Stimulated activated CD8-positive, alpha-beta memory T cell treated with anti-CD3 and anti-CD28 coated beads, Interleukin-4, amount 100 ng/mL, for 1 hour (primary cell): ENCODE data around the gene HRH4.

ENCODE experiments used
- DNase-seq, 2 donors: peaks; one replicate each; pipeline ENCODE4 v3.0.0-alpha.2; 2020; ENCODE audit warnings: low read depth in 2 of 2, low spot score in 1 of 2

Gene HRH4

DNA sequence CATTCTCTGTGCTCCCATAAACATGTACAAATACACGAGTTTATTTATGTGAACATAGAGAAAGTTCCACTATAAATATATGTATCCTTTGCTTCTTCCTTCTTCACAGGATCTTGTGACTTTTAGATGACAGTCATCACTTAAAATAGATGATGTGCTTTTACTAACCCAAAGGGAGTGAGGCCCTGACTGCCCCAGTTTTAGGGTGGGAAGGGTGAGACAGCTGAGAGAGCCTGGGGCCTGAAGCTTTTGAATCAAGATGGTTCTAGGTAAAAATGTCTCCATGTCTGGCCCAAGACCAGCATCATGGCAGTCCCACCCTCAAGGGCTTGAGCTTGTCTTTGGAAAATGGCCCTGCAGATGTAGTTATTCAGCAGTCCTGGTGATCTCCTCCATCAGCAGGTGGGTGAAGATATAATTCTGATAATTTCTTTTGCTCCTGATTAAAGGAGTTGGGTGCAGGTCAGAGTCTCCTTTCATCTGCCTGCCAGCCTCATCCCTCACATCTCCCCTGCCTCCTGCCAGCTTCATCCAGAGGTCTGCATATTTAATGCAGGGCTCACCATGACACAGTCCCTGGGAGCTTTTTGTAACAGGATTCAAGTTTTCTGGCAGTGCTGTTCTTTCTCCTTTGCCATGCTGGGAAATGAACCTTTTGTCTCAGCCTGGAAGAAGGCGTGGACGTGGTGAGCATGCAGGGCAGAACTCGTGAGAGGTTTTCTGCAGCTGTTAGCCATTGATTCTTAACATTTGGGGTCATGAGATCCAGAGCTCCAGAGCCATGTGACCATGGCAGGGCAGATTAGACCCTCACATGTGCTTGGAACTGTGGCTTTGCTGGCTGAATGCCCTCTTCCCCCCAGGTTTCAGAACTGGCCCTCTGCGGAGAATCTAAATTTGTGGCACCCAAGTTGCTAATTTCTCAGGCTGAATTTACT, 2.7 kb downstream of the HRH4 start:
- DNase-seq: no peak

DNA sequence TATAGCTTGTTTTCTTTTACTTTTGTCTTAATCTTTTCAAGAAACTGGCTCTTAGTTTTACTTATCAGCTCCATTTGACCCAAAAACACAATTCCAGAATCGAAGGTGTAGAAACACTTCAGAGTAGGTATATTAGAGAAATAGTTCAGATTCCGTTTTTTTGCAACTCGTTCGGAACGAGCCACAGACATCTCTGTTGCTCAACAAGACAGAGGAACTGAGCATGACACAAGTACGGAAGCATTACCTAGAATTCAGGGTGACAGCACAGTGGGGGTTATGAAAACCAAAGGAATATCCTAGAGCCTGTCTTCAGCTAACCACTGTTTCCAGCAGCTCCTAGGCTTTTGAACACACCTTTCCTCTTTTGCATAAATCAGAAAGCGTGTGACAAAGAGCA, 5.0 kb downstream of the HRH4 start:
- DNase-seq: no peak

DNA sequence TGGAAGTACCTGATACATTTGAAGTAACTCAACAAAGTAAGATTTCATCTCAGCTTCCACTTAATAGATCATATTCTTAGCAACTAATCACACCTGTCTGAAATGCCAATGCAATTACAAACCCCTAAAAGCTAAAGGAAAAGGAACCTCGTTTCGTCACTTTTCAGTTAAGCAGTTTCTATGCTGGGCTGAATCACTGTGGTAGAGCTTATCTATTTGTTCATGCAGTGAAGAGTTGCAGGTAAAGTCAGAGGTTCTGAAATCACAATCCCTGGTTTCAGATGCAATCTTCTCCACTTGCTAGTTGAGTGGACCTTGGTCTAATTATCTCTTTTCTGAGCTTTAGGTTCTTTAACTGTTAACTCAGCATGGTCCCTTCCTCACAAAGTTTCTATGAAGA, 6.3 kb downstream of the HRH4 start:
- no peak for DNase-seq

DNA sequence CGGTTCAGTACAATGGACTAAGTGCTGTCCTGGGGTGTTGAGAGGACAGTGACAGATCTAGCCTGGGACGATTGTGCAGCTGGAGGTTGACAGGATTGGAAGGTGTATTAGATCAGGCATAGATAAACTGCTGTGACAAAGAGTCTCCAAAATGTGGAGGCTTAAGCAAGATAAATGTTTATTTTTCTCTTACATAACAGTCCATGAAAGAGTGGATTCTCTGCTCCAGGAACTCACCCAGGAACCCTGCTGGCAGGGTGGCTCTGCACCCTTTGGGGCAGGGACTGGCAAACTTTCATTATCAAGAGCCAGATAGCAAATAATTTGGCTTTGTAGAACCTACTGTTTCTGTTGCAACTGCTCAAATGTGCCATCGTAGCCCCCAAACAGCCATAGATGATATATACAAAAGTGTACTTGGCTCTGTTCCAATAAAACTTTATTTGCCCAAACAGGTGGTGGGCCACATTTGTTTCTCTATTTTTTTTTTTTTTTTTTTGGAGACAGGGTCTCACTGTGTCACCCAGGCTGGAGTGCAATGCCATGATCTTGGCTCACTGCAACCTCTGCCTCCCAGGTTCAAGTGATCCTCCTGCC, 9.7 kb downstream of the HRH4 start:
- DNase-seq: no peak

DNA sequence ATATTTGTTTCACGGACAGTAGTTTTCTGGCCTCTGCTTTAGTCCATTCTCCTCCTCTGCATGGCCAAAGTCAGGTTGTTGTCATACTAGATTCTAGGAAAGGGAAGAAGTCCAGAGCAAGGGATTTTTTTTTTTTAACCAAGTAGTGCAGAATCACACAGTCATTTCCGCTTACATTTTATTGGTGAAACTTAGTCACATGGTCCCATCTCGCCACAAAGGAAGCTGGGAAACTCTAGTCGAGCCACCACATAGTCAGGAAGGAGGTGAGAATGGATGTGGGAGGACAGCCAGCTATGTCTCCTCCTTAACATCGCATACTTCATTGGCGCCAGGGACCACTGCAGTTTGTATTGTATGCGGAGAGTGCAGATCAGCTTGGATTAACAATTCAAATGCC, 10.4 kb downstream of the HRH4 start:
- no peak for DNase-seq

DNA sequence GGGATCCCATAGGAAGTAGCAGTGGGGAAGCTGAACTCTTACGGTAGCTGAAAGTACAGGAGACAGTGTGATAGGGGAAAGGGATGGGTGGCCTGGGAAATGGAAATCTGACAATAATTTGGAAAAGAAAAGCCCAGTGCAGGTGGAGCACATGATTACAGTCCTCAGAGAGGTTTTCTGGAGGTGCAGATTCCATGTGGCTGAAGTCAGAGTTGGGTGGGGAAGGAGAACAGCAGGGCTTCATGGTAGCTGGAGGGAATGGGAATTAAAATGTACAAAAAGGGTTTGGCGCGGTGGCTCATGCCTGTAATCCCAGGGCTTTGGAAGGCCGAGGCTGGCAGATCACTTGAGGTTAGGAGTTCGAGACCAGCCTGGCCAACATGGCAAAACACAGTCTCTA, 12.2 kb downstream of the HRH4 start:
- no peak for DNase-seq

DNA sequence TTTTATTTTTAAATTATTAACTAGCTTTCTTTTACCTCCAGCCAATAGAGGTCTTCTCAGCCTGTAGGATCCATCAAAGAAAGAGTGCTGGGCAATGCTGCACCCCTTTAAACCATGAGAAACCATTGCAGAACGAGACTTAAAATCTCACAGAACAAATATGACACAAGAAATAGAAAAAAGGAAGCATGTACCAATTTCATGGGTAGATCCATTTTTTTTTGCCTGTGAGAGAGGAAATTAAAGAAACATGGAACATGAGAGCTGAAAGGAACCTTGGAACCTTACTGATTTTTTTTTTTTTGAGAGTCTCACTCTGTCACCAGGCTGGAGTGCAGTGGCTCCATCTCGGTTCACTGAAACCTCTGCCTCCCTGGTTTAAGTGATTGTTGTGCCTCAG, 14.0 kb downstream of the HRH4 start:
- no peak for DNase-seq

DNA sequence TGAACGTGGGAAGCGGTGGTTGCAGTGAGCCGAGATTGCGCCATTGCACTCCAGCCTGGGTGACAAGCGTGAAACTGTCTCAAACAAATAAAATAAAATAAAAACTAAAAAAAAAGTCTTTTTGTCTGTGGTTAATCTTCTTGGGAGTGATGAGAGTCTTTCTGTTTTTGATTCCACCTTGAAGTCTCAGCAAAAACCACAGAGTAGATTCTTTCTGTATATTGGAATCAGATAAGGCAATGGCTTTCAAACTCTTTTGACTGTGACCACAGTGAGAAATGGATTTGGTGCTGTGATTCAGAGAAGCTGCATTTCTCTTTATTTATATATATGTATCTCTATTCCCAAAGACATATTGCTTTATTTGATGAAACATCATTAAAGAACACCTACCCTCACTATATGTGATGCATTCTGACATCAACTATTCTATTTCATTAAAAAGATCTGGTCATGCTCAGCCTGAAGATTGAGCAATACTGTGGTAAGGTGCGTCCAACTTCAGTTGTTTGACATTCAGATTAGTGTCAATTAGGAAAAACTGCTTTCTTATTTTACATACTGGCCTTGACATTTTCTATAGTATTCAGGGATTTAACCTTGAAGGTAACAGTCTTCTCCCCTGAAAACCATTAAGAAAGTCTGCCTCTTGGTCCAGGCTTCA, 15.6 kb downstream of the HRH4 start:
- DNase-seq: no peak

DNA sequence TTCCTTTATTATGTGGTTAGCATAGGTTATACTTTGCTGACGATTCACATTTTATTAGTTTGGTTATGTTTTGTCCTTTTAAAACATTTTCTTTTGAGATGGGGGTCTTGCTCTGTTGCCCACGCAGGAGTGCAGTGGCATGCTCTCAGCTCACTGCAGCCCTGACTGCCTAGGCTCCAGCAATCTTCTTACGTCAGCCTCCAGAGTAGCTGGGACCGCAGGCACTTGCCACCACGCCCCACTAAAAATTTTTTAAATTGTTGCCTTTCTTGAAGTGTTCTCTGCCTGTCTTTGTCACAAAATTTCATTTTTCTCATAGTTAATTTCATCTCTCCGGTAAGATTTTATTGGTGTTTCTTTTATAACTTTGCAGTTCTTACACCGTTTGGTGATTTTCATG, 18.9 kb downstream of the HRH4 start:
- DNase-seq: no peak

DNA sequence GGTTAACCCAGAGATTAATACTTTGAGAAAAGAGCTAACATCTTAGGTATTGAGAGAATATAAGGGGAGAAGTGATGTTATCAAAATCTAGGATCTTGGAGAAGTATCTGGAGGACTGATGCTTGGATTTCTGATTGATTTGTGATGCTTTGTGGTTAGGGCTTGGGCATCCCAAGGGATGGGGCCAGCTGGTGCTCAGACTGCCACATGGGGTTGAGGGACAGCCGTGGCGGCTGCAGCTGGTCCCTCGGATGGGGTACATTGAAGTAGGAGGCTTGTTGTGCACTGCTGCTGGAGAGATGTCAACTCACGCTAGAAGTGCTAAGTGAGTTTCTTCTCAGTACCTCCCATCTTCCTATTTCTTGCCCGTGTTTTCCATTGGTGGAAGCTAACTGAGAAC, 22.4 kb downstream of the HRH4 start:
- no peak for DNase-seq

DNA sequence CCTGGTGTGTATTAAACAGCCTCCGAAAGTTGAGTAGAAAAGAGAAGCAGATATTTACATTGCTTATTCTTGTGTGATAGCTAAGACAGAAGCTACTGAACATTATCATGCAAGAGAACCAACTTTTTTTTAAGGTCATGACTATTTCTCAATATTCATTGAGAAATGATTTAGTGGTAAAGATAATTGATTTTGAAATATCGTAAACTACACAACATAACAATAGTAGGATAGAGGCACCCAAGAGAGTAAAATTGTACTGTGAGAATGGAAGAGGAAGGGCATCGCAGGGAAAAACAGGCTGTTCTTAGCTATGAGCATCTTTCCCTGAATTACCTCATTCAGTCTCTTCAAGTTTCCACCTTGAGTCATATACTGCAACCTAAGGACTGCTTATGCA, 25.2 kb downstream of the HRH4 start:
- no peak for DNase-seq

DNA sequence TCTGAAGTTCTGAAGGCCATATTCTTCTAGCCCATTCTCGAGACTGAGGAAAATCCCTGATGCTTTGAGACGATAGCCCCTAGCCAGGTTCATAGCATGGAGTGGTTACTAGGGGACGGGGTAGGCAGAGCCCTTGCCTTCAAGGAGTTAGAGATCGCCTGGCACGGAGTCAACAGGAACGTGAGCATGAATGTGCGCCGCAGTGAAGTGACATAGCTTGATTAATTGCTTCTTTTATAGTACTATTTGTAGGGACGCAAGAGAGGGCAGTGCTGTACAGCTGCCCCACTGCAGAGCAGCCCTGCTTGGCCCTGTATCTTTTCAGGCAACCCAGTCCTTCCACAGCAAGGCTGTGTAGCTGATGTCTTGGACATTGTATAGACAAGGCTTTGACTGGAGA, 26.2 kb downstream of the HRH4 start:
- no peak for DNase-seq

DNA sequence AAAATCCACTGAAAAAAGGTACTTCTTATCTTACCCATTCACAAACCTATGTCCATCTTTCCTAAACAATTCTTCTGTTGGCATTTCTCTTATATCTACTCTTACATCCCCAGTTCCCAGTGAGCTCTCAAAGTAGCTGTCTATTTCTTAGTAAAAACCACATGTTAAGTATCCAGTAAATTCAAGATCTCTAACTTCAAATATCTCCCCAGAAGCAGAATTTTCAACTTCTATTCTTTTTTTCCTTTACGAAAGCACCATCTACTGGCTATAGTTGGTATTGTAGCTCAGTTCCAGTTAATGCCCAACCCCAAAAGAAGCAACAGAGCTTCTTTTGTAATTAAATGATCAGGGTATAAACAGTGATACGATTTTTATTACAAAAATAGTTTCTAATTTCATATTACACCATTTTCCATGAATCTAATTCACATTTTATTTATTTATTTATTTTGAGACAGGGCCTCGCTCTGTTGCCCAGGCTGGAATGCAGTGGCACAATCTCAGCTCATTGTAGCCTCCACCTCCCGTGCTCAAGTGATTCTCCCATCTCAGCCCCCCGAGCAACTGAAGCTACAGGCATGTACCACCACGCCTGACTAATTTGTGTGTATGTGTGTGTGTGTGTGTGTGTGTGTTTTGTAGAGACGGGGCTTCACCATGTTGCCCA, 28.5 kb downstream of the HRH4 start:
- no peak for DNase-seq

DNA sequence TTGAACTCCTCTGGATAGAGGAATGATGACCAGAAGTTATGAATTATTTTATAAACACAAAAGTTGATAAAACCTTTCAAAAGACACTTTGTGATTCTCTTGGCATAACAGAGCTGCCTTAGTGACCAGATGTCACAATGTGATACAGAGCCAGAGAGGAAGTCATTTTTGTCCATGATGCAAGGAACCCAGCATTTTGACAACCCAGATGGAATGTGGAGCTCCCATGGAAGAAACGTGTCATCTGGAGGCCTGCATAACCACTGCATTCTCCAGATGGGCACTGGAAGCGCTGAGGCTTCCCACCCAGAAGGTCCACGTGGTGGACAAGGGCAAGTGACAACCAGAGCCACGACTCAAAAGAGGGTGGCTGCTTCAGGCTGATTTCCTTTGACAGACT, 30.1 kb downstream of the HRH4 start:
- no peak for DNase-seq

DNA sequence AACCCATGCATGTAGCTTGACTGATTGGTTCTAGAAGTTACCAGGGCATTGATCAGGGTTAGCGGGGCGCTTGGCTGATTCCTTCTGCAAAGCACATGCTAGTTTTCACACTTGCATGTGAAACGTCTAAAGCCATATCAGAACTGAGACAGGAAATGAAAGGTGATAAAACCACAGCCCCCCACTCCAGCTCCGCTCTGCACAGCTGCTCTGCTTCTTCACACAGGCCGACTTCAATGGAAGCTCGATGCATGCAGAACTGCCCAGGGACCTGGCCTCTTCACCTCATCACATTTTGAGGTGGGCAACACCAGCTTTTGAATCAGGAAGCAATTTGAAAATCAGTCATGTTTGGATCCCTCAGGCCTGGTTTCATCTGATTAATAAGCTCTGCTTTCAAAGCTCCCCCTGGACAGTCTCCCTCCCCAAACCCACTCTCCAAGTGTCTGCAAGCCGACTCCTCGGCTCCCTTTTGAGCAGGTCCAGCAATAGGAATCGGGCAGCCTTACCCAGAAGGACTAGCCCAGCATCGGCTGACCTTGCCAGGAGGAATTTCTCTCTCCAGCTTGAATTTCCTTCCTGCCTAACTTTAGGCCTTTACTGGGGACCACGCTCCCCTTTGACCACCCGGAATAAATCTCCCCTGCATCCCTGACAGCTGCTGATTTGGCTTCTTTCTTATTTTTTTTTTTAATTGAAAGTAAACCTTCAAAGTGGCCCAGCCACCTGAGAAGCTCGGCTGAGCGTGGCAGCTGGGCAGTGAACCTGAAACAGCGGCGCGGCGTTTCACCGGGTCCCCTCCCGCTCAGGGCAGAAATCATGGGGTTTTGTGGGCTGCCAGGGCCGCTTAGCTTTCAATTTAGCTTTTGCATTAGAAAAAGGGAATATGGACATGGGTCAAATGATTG, 31.7 kb downstream of the HRH4 start:
- no peak for DNase-seq

DNA sequence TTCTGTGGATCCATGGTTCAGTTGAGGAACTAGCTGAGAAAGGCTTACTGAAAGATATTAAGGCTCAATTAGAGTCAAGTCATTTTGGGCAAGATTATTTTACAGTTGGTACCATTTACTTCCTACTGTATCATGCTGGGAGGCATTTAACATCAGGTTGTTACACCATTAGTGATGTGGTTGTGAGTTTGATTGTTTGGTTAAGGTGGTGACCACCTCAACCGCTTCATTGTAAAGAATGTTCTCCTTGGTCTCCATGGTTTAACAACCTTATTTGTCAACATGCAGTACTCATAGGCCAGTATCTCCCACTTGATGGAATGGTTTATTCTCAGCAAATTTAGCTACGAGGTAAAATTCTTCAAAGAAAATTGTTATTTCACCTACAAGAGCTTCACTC, 34.1 kb downstream of the HRH4 start:
- DNase-seq: no peak

DNA sequence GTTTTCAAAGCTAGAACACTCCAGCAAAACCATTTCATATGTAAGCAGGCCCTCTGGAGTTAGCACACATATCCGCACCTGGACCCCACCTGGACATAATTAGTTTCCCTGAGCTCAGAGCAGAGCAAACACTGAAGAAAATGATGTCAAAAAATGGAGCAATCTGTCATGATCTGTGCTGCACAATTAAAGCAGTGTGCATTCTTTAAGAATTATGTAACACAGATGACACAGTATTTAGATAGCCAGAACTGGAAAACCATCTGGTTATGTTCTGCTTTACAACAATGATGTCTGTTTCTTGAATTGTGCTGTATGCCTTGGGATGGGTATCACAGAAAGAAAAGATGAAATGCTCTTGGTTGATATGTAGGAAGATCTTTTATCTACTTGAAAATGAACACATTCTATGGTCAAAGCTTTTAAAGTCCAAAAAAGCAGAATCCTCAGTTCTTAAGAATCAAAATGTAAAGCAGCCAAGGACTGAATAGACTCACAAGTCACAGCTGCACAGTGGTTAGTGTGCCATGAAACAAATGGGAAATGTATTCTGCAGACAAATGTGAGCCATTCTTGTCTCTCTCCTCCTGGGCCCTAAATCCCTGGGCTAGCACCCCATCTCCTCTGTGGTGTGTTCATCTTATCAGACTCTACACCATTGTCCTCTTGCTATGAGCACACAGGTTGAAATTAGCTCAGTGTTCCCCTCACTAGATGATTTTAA, 36.8 kb downstream of the HRH4 start:
- DNase-seq: no peak

DNA sequence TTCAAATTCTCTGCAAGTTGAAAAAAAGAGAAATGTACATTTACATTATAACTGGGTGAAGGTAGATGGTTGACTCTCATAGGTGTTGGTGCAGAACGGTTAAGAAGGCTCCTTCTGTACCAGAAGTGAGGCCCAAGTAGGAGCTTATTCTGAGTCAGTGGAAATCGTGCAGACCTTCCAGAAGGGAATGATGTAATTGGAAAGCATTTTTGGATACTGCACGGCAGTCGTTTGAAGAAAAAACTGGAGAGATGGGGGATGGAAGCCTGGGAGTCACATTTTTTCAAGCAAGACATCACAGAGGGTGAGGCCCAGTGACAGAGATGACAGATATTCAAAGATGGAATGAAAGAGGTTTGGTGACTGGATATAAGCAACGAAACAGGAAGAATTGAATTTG, 39.4 kb downstream of the HRH4 start:
- no peak for DNase-seq

DNA sequence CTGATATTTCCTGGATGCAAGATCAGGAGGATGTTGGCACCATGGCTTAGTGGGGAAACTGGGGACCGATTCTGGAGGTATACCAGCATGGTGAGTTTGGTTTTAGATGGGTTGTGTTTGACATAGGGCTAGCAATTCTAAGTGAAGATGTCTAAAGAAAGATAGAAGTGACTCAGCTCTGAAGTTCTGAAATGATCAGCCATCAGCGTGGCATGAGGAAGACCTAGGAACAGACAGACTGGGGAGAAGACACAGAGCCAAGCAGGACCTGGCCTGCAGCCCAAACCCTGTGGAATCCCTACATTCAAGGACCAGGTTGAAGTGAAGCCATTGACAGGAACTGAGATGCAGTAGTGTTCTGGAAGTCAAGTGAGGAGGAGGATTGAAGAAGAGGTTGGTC, 39.8 kb downstream of the HRH4 start:
- no peak for DNase-seq

DNA sequence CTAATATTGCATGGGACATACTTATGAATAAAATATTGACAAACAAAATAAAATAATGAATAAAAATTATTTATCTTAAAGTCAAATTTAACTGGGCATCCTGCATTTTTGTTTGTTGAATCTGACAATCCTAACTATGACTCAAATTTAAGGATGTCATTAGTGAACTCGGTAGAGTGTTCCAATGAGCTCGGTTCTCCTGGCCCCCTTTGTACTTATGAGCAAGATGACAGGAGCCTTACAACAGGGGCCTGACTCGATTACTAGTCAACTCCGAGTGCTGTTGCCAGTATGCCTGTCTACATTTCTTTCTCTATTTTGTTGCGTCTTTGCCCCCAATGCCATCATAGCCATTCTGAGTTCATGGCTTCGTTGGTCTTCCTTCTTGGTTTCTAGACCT, 40.3 kb downstream of the HRH4 start:
- no peak for DNase-seq
